SK-N-SH (cell line): ENCODE data around the gene PRR20G.

Source experiments
- CHD2 ChIP-seq: fragments of 150-350 bp; IDR thresholded peaks from 2 replicates; pipeline ENCODE4 v1.6.1; 2018; ENCODE audit warnings: low read length; ENCODE audit not compliant: partially characterized antibody
- CTCF ChIP-seq: fragments of 200-600 bp; sonication (generic); IDR thresholded peaks from 2 replicates; pipeline ENCODE4 v1.6.1; 2017; ENCODE audit warnings: antibody characterized with exemption, mild to moderate bottlenecking, moderate library complexity
- EP300 ChIP-seq, 2 experiments: IDR thresholded peaks; 2 replicates each; pipeline versions ENCODE4 v1.4.0 to v1.6.1; 2012; ENCODE audit warnings: borderline replicate concordance in 1 of 2, low read depth in 1 of 2, low read length in 1 of 2
- JUND ChIP-seq: IDR thresholded peaks from 2 replicates; pipeline ENCODE4 v1.4.0; 2012
- MXI1 ChIP-seq: IDR thresholded peaks from 2 replicates; pipeline ENCODE4 v1.6.1; 2012; ENCODE audit warnings: mild to moderate bottlenecking, low read depth, low read length, improper control_type of control experiment
- NRF1 ChIP-seq: IDR thresholded peaks from 2 replicates; pipeline ENCODE4 v1.6.1; 2012; ENCODE audit warnings: low read depth, mild to moderate bottlenecking, low read length
- POLR2AphosphoS5 ChIP-seq: IDR thresholded peaks from 2 replicates; pipeline ENCODE4 v1.6.1; 2012; ENCODE audit warnings: low read depth, low read length
- RAD21 ChIP-seq: IDR thresholded peaks from 2 replicates; pipeline ENCODE4 v1.6.1; 2012; ENCODE audit warnings: mild to moderate bottlenecking, low read length
- RCOR1 ChIP-seq: fragments of 150-350 bp; IDR thresholded peaks from 2 replicates; pipeline ENCODE4 v1.6.1; 2017; ENCODE audit warnings: antibody characterized with exemption, low read length
- REST ChIP-seq: IDR thresholded peaks from 2 replicates; pipeline ENCODE4 v1.6.1; 2012; ENCODE audit warnings: mild to moderate bottlenecking, low read depth, low read length, moderate library complexity
- SMC3 ChIP-seq: IDR thresholded peaks from 2 replicates; pipeline ENCODE4 v1.6.1; 2012; ENCODE audit warnings: low read depth, low read length, improper control_type of control experiment
- TF ChIP-seq, protein P1 (sequence below): IDR thresholded peaks from 2 replicates; pipeline ENCODE4; 2012
- TF ChIP-seq, protein P2 (sequence below): IDR thresholded peaks from 2 replicates; pipeline ENCODE4 v1.4.0; 2012; ENCODE audit warnings: low read depth
- TF ChIP-seq, protein P3 (sequence below): fragments of 150-350 bp; IDR thresholded peaks from 2 replicates; pipeline ENCODE4 v1.6.1; 2016; ENCODE audit warnings: mild to moderate bottlenecking, low read depth, low read length

GRCh38 chr3:127266186-127266585, 21.7 kb downstream of the PRR20G start:
- no peak for TF ChIP-seq JUND
- TF ChIP-seq SMC3 = no peak
- TF ChIP-seq EP300 (IDR thresholded peaks at IDR 0.05; ENCODE audit: borderline replicate concordance in 1 of 2, low read depth in 1 of 2, low read length in 1 of 2) = no peak
- TF ChIP-seq, protein P1, sequence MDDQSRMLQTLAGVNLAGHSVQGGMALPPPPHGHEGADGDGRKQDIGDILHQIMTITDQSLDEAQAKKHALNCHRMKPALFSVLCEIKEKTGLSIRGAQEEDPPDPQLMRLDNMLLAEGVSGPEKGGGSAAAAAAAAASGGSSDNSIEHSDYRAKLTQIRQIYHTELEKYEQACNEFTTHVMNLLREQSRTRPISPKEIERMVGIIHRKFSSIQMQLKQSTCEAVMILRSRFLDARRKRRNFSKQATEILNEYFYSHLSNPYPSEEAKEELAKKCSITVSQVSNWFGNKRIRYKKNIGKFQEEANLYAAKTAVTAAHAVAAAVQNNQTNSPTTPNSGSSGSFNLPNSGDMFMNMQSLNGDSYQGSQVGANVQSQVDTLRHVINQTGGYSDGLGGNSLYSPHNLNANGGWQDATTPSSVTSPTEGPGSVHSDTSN = no peak
- TF ChIP-seq CTCF = no peak
- TF ChIP-seq REST = no peak
- TF ChIP-seq POLR2AphosphoS5 = no peak
- TF ChIP-seq RCOR1 = no peak
- TF ChIP-seq CHD2 = no peak
- no peak for TF ChIP-seq MXI1
- no peak for TF ChIP-seq NRF1
- no peak for TF ChIP-seq RAD21
- TF ChIP-seq, protein P2, sequence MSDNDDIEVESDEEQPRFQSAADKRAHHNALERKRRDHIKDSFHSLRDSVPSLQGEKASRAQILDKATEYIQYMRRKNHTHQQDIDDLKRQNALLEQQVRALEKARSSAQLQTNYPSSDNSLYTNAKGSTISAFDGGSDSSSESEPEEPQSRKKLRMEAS = no peak
- TF ChIP-seq, protein P3, sequence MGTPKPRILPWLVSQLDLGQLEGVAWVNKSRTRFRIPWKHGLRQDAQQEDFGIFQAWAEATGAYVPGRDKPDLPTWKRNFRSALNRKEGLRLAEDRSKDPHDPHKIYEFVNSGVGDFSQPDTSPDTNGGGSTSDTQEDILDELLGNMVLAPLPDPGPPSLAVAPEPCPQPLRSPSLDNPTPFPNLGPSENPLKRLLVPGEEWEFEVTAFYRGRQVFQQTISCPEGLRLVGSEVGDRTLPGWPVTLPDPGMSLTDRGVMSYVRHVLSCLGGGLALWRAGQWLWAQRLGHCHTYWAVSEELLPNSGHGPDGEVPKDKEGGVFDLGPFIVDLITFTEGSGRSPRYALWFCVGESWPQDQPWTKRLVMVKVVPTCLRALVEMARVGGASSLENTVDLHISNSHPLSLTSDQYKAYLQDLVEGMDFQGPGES = no peak
